Heart left ventricle (tissue), 16 donors: ENCODE data around the gene PPP1R12C. TPM values are rescaled to one million over a fixed set of nuclear protein-coding genes. Genes with fewer than 3 reads are reported as not detected.
A peak's percentile ranks its signal among the peaks of the same experiment; 100 is the strongest.

Source experiments
- ATAC-seq, 4 donors: fragments of 200-7000 bp; cut with Tn5 transposase; one replicate each; pipeline ENCODE4 v1.9.1; 2020 to 2022; ENCODE audit warnings: moderate library complexity in 4 of 4, mild to moderate bottlenecking in 3 of 4, moderate number of reproducible peaks in 1 of 4
- DNase-seq, 5 donors: peaks; one replicate each; pipeline ENCODE4 v3.0.0-alpha.2; 2020
- H3K27ac ChIP-seq, 12 donors: fragments of 200-600 bp; sonication (generic) in 4 of 12; one replicate each; pipeline versions ENCODE4 v1.5.0 to v1.8.0; 2016 to 2022; ENCODE audit warnings: mild to moderate bottlenecking in 2 of 12
- H3K27me3 ChIP-seq, 9 donors: fragments of 200-600 bp; sonication (generic) in 2 of 9; one replicate each; pipeline versions ENCODE4 v1.5.1 to v1.8.0; 2016 to 2022; ENCODE audit warnings: mild to moderate bottlenecking in 3 of 9
- H3K36me3 ChIP-seq, 9 donors: fragments of 200-600 bp; sonication (generic) in 2 of 9; one replicate each; pipeline versions ENCODE4 v1.5.0 to v1.8.0; 2018 to 2022; ENCODE audit warnings: mild to moderate bottlenecking in 2 of 9
- H3K4me1 ChIP-seq, 12 donors: fragments of 200-600 bp; sonication (generic) in 4 of 12; one replicate each; pipeline versions ENCODE4 v1.5.0 to v1.8.0; 2016 to 2022; ENCODE audit warnings: mild to moderate bottlenecking in 3 of 12
- H3K4me3 ChIP-seq, 12 donors: fragments of 200-600 bp; sonication (generic) in 4 of 12; one replicate each; pipeline versions ENCODE4 v1.5.0 to v1.8.0; 2017 to 2022; ENCODE audit warnings: mild to moderate bottlenecking in 9 of 12, moderate library complexity in 4 of 12
- H3K9me3 ChIP-seq, 12 donors: fragments of 200-600 bp; sonication (generic) in 4 of 12; one replicate each; pipeline versions ENCODE4 v1.5.0 to v1.8.0; 2016 to 2022; ENCODE audit warnings: mild to moderate bottlenecking in 1 of 12
- CTCF ChIP-seq, 12 donors: fragments of 200-600 bp; sonication (generic) in 4 of 12; IDR thresholded peaks; one replicate each; pipeline versions ENCODE4 v1.5.0 to v1.8.0; 2018 to 2022; ENCODE audit warnings: antibody characterized with exemption in 12 of 12, mild to moderate bottlenecking in 5 of 12
- POLR2A ChIP-seq, 2 donors: fragments of 450-650 bp; IDR thresholded peaks; one replicate each; pipeline ENCODE4 v1.6.1; 2017; ENCODE audit warnings: antibody characterized with exemption in 2 of 2, mild to moderate bottlenecking in 2 of 2, moderate library complexity in 2 of 2
- WGBS, 4 donors: extraction: QIAGEN DNeasy Blood & Tissue Kit in 2 of 4; methylation state at CpG; one replicate each; pipeline versions ENCODE4 v1.1.5 to v1.1.7; 2013 to 2018; 5-methylcytosine and 5-hydroxymethylcytosine counted together
- intact Hi-C, 10 donors: fragments of 100-400 bp; cut with DNase I; formaldehyde crosslinking; loops; one replicate each; pipeline versions ENCODE4 v1.11.1 to v1.14.2; 2022
- polyA plus RNA-seq, 2 donors: library from polyadenylated mRNA; stranded (reverse); fragments of 200-250 nt; gene quantifications; one replicate each; pipeline ENCODE4 v1.2.3, GENCODE V29; 2013
- total RNA-seq, 9 donors: library from RNA; depleted of rRNA in 2 of 9; stranded (reverse); fragments of >200 nt in 2 of 9; fragmentation: NEBNext Ultra II Directional in 3 of 9; extraction: Animal tissue kit (Norgen Biotek cat#: 25700) in 3 of 9; gene quantifications; one replicate each; pipeline versions ENCODE4 v1.1.0 to v1.2.4, GENCODE V29; 2016 to 2023
- donor health status: ischemic (EF 13 %, LVEDD 7.1; RV severe dilation, severe dysfunction).
- donor health status: healthy with polysubstance abuse.
- donor health status: DM: no; HTN: yes; CAD: no.
- donor health status: DM: no; HTN: no; CAD: no.
- donor health status: ischemic (EF 25% LVEDD 6.9; RV normal size, moderate dysfunction).
- donor health status: ischemic (EF 25% LVEDD 5.7; RV mildly dilated, moderate dysfunction).
- donor health status: healthy.
- donor health status: DM: yes; HTN: yes; CAD: no.
- donor health status: ischemic (EF 35%, LVEDD 5.7; RV mildly dilated, moderate dysfunction).
- donor health status: nonischemic (EF 11% LVEDD 7.7; RV severe dilation, severe dysfunction).
- donor health status: DM: yes; HTN: yes; CAD: no.
- donor health status: PGD.
- donor health status: ischemic (EF 29% LVEDD 5.4; RV normal size, mild dysfunction).
- donor health status: nonischemic (EF 23%, LVEDD 6.1; RV moderate dilation, normal function).

Gene PPP1R12C
- total and polyA plus RNA-seq, 11 donors, result 116 to 324 (median 209) TPM

- ATAC-seq (no peak), DNase-seq (peak in 1 of 5 donors; percentile 1)
- Histone ChIP-seq H3K27ac (peak overlapping the region in 1 of 12 donors; percentile 5), H3K27me3 (peaks cover 0 to 42% (median 5%) of the 10 kb centered on the region in 9 donors), H3K36me3 (peaks cover 0 to 68% (median 16%) of the 10 kb centered on the region in 9 donors), H3K4me3 (no peak overlapping the region), H3K4me1 (peaks cover 0 to 6% (median 0%) of the 10 kb centered on the region in 12 donors), H3K9me3 (no peaks in the 10 kb centered on the region)
- WGBS, 4 donors, result 68 to 79% (median 72%) methylated on average over 16 to 17 of the region's 17 CpGs
- TF ChIP-seq CTCF (IDR thresholded peaks at IDR 0.05) (no peak), POLR2A (IDR thresholded peaks at IDR 0.05) (no peak)
- intact Hi-C loops, result loop anchor here in 1 of 10 donors (10.0 kb wide), 1 partner anchor 368 kb away; no protein-coding TSS in a partner anchor
Observed at GRCh38 chr19:55136399-55137102, 19.1 kb upstream of the PPP1R12C start.

- H3K27ac ChIP-seq, result no peak overlapping the region
- TF ChIP-seq POLR2A (IDR thresholded peaks at IDR 0.05), result no peak
- TF ChIP-seq CTCF (IDR thresholded peaks at IDR 0.05), result no peak
- H3K4me3 ChIP-seq, result no peak overlapping the region
- 11 to 41% (median 20%) methylated on average over 2 to 3 of the region's 3 CpGs for WGBS, 4 donors
- intact Hi-C loops, result loop anchor here in 1 of 10 donors (10.0 kb wide), 1 partner anchor 370 kb away; no protein-coding TSS in a partner anchor
- H3K9me3 ChIP-seq, result no peaks in the 10 kb centered on the region
- H3K4me1 ChIP-seq, result no peaks in the 10 kb centered on the region
- H3K36me3 ChIP-seq, result peaks cover 0 to 60% (median 14%) of the 10 kb centered on the region in 9 donors
- ATAC-seq (no peak), DNase-seq (no peak)
- peaks cover 0 to 26% (median 1%) of the 10 kb centered on the region in 9 donors for H3K27me3 ChIP-seq
Observed at GRCh38 chr19:55134736-55135135, 17.3 kb upstream of the PPP1R12C start.

- peaks cover 0 to 23% (median 0%) of the 10 kb centered on the region in 9 donors for H3K27me3 ChIP-seq
- WGBS, 4 donors, result 71 to 76% (median 74%) methylated on average over 25 of the region's 25 CpGs
Observed at GRCh38 chr19:55133639-55134444, 16.4 kb upstream of the PPP1R12C start.

More at GRCh38 chr19:55133639-55134444, 16.4 kb upstream of the PPP1R12C start:
- ATAC-seq (no peak), DNase-seq (no peak)
- Histone ChIP-seq H3K4me1 (no peaks in the 10 kb centered on the region), H3K9me3 (no peaks in the 10 kb centered on the region), H3K27ac (no peak overlapping the region), H3K4me3 (no peak overlapping the region), H3K36me3 (peaks cover 0 to 51% (median 13%) of the 10 kb centered on the region in 9 donors)
- TF ChIP-seq CTCF (IDR thresholded peaks at IDR 0.05) (no peak), POLR2A (IDR thresholded peaks at IDR 0.05) (no peak)
- intact Hi-C loops, result loop anchor here in 1 of 10 donors (10.0 kb wide), 1 partner anchor 371 kb away; no protein-coding TSS in a partner anchor
